ENCODE data around the gene TMEM272. TPM values are rescaled to one million over a fixed set of nuclear protein-coding genes. Genes with fewer than 3 reads are reported as not detected.

TMEM272 gene
- total RNA-seq, 1 donor from 2014 or later: not detected

DNA sequence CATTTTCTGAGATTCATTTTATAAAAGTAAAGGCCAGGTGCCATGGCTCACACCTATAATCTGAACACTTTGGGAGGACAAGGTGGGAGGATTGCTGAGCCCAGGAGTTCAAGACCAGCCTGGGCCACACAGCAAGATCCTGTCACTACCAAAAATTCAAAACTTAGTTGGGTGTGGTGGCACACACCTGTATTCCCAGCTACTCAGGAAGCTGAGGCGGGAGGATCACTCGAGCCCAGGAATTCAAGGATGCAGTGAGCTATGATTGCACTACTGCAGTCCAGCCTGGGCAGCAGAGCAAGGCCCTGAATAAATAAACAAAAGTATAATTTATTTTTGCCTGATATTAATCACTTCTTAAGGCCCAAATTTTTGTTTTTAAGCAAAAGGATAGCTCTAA lies 81.5 kb downstream of the TMEM272 start:
- DNase-seq (ENCODE audit: low read depth): no peak

Other genes starting within 250 kb of the TMEM272 start
- 2.5 and 4.4 TPM in 2 replicates for gene DHRS12, start 41.0 kb downstream of the TMEM272 start, total RNA-seq
- not detected in 2 replicates for gene CCDC70, start 16.8 kb upstream of the TMEM272 start, total RNA-seq
- gene ATP7B, start 166.3 kb upstream of the TMEM272 start, total RNA-seq: 2.1 and 3.3 TPM in 2 replicates
- 27.7 and 36.3 TPM in 2 replicates for gene ALG11, start 167.2 kb upstream of the TMEM272 start, total RNA-seq
- 17.2 and 17.3 TPM in 2 replicates for gene UTP14C, start 179.5 kb upstream of the TMEM272 start, total RNA-seq

All from myocyte (in vitro differentiated cells).